ENCODE data around the gene RGS6. TPM values are rescaled to one million over a fixed set of nuclear protein-coding genes. Genes with fewer than 3 reads are reported as not detected.

Gene RGS6
- total RNA-seq, 1 donor from 2014 or later = 1.6 TPM

DNA sequence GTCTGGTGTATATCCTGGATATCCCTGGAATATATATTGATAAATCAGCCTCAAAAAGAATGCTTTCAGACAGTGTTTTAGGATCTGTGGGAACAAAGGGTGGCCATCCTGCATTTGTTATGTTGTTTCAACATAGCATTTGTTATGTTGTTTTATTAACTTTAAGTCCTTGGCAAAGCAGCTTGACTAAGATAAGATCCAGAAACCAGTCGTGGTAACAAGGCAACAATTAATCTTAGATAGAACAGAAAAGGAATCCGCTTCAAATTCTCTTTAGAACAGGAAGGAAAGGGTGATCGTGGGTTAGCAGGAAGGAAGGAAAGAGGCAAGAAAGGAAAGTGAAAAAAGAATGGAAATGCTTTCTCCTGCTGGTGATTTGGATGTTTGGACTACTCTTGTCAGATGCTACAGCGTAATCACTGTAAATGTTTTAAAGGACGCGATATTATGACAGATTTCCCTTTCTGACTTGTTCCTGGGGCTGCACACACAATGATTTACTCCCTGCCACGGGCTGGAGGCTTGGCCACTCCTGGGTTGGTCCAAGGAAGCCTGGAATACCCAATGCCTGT is 518.3 kb downstream of the RGS6 start:
- peaks cover 3% of the 10 kb centered on the region for H3K36me3 Mint-ChIP-seq
- peaks cover 4% of the 10 kb centered on the region for H3K9me3 Mint-ChIP-seq
- peak overlapping the region; percentile 64 for H3K4me3 Mint-ChIP-seq
- peaks cover 33% of the 10 kb centered on the region for H3K4me1 Mint-ChIP-seq (ENCODE audit: unreplicated experiment)
- TF ChIP-seq CTCF (conservative IDR thresholded peaks at IDR 0.05) = no peak
- H3K27me3 Mint-ChIP-seq = peaks cover 21% of the 10 kb centered on the region
- peak overlapping the region; percentile 61 for H3K27ac Mint-ChIP-seq
- DNase-seq (ENCODE audit: extremely low spot score, unreplicated experiment) = no peak

DNA sequence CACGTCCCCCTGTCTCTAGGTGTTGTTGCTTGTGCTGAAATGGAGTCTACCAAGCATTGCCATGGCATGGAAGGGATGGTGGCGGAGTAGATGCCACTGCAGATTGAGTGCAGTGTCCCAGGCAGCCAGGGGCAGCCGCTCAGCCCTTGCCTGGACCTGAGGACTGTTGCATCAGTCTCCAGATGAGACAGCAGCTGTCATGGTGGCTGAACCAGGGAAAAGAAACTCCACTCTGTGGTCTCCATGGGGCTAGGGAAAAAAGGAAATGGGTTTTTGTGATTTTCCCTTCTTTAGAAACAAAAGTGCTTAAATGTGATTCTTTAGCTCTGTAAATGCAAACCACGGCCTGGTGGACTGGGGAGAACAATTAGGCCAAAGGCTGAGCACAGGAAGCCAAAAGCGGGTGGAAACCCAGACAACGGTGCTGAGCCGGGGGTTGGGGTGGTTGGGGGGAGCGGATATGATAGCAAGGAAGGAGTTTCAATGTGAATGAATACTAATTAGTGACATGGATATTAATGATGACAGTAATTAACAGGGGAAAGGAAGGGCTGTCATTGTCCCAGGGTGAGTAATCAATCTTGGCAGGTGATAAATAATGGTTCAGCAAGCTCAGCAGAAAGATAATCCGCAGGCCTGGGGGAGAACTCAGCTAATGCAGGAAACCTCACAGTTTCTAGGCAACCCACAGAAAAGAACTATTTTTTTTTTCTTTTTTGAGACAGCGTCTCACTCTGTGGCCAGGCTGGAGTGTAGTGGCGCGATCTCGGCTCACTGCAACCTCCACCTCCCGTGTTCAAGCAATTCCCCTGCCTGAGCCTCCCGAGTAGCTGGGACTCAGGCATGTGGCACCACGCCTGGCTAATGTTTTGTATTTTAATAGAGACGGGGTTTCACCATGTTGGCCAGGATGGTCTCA is 519.1 kb downstream of the RGS6 start:
- Mint-ChIP-seq H3K4me3 (peak overlapping the region; percentile 64), H3K9me3 (peaks cover 4% of the 10 kb centered on the region), H3K4me1 (ENCODE audit: unreplicated experiment) (peaks cover 33% of the 10 kb centered on the region), H3K36me3 (peaks cover 3% of the 10 kb centered on the region), H3K27me3 (peaks cover 21% of the 10 kb centered on the region), H3K27ac (peak overlapping the region; percentile 61)
- TF ChIP-seq CTCF (conservative IDR thresholded peaks at IDR 0.05) = no peak
- DNase-seq (ENCODE audit: extremely low spot score, unreplicated experiment) = no peak

- H3K4me1 Mint-ChIP-seq (ENCODE audit: unreplicated experiment) = peaks cover 33% of the 10 kb centered on the region
Measured at GRCh38 chr14:72452774-72453173, 520.5 kb downstream of the RGS6 start.

GRCh38 chr14:72454388-72455160 is 522.3 kb downstream of the RGS6 start:
- peaks cover 4% of the 10 kb centered on the region for H3K9me3 Mint-ChIP-seq
- H3K36me3 Mint-ChIP-seq = peaks cover 3% of the 10 kb centered on the region
- peaks cover 16% of the 10 kb centered on the region for H3K27me3 Mint-ChIP-seq
- DNase-seq (ENCODE audit: extremely low spot score, unreplicated experiment) = no peak
- H3K27ac Mint-ChIP-seq = no peak overlapping the region
- H3K4me3 Mint-ChIP-seq = no peak overlapping the region
- H3K4me1 Mint-ChIP-seq (ENCODE audit: unreplicated experiment) = peaks cover 26% of the 10 kb centered on the region
- TF ChIP-seq CTCF (conservative IDR thresholded peaks at IDR 0.05) = no peak

More at GRCh38 chr14:72452774-72453173, 520.5 kb downstream of the RGS6 start:
- Mint-ChIP-seq H3K27me3 (peaks cover 18% of the 10 kb centered on the region), H3K27ac (no peak overlapping the region), H3K9me3 (peaks cover 4% of the 10 kb centered on the region), H3K36me3 (peaks cover 3% of the 10 kb centered on the region), H3K4me3 (no peak overlapping the region)
- TF ChIP-seq CTCF (conservative IDR thresholded peaks at IDR 0.05) = no peak
- no peak for DNase-seq (ENCODE audit: extremely low spot score, unreplicated experiment)

- Mint-ChIP-seq H3K27me3 (peaks cover 12% of the 10 kb centered on the region), H3K4me1 (ENCODE audit: unreplicated experiment) (peaks cover 4% of the 10 kb centered on the region), H3K27ac (peak overlapping the region; percentile 53), H3K9me3 (no peaks in the 10 kb centered on the region), H3K36me3 (peaks cover 3% of the 10 kb centered on the region), H3K4me3 (no peak overlapping the region)
- no peak for DNase-seq (ENCODE audit: extremely low spot score, unreplicated experiment)
- no peak for TF ChIP-seq CTCF (conservative IDR thresholded peaks at IDR 0.05)
Measured at GRCh38 chr14:72457641-72458040, 525.4 kb downstream of the RGS6 start.
